22Rv1 (cell line): ENCODE measurements around the gene KRTAP6-3.

ENCODE experiments used
- ZFX ChIP-seq: fragments of 450-650 bp; IDR thresholded peaks from 2 replicates; pipeline ENCODE4 v1.6.1; 2017; ENCODE audit warnings: antibody characterized with exemption, borderline replicate concordance
- TF ChIP-seq, protein P1 (sequence below): fragments of 450-650 bp; IDR thresholded peaks from 2 replicates; pipeline ENCODE4 v1.5.1; 2017; ENCODE audit warnings: mild to moderate bottlenecking

DNA sequence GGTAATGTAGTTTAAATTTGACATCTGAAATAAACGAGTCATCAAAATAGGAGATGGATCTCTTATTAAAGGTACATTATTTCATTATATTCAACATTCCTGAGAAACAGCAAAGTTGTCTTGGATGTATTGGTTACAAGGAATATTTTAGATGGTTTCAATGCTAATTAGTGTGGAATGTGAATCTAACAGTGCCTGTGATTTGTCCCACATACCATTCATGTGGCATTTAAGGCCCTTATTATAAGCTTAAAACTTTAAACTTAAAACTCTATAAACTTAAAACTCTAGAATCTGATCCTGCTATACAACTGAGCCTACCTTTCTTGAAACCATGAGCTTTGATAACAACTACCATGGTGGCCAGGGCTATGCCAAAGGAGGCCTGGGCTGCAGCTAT lies 8.5 kb downstream of the KRTAP6-3 start, which contains the start of gene KRTAP22-1:
- TF ChIP-seq, protein P1, sequence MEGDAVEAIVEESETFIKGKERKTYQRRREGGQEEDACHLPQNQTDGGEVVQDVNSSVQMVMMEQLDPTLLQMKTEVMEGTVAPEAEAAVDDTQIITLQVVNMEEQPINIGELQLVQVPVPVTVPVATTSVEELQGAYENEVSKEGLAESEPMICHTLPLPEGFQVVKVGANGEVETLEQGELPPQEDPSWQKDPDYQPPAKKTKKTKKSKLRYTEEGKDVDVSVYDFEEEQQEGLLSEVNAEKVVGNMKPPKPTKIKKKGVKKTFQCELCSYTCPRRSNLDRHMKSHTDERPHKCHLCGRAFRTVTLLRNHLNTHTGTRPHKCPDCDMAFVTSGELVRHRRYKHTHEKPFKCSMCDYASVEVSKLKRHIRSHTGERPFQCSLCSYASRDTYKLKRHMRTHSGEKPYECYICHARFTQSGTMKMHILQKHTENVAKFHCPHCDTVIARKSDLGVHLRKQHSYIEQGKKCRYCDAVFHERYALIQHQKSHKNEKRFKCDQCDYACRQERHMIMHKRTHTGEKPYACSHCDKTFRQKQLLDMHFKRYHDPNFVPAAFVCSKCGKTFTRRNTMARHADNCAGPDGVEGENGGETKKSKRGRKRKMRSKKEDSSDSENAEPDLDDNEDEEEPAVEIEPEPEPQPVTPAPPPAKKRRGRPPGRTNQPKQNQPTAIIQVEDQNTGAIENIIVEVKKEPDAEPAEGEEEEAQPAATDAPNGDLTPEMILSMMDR, result no peak
- no peak for TF ChIP-seq ZFX
